HCT116 (cell line): ENCODE results near the gene WASHC1. TPM values are rescaled to one million over a fixed set of nuclear protein-coding genes. Genes with fewer than 3 reads are reported as not detected.
"Not testable (repeated sequence)": the region's sequence is repeated elsewhere in the genome, so short reads cannot be mapped to it uniquely, and the experiment has no call there.

Source experiments
- ATAC-seq: fragments of 200-7000 bp; cut with Tn5 transposase; 2 replicates; pipeline ENCODE4 v1.9.1; 2020; ENCODE audit warnings: mild to moderate bottlenecking, moderate library complexity
- BruUV-seq: library from RNA; stranded (reverse); fragments of 400-500 nt; replicated peaks from 2 replicates; lab custom pipeline; 2021; lab: Mats Ljungman, UMichigan
- CTCF ChIA-PET: fragments of 300-600 bp; sonication (Branson Sonifier 250); formaldehyde crosslinking; loops from one replicate; lab custom pipeline; 2021; ENCODE audit warnings: antibody characterized with exemption; lab: Charles Lee
- POLR2A ChIA-PET: fragments of 300-600, 350-600 bp; sonication (Branson Sonifier 250); formaldehyde crosslinking; loops from one replicate; lab custom pipeline; 2021; ENCODE audit warnings: antibody characterized with exemption; lab: Charles Lee
- RAD21 ChIA-PET, 2 experiments: fragments of 300-600 bp; sonication (Branson Sonifier 250); formaldehyde crosslinking; loops; one replicate each; lab custom pipeline; 2023; ENCODE audit warnings: low total read pairs in 2 of 2; ENCODE audit not compliant: uncharacterized antibody in 2 of 2, unreplicated experiment in 2 of 2, low non-redundant PET in 1 of 2; lab: Charles Lee
- DNase-seq: peaks from one replicate; pipeline ENCODE4 v3.0.0-alpha.2; 2010; ENCODE audit warnings: low read depth, low spot score
- H2AFZ ChIP-seq: fragments of 200-600 bp; shearing (Covaris generic), sonication (generic); 2 replicates; pipeline ENCODE4 v1.6.1; 2017; ENCODE audit warnings: low read depth, mixed run types, mixed read lengths, antibody characterized with exemption, low read length; ENCODE audit not compliant: poor library complexity, severe bottlenecking
- H3K27ac ChIP-seq: 2 replicates; pipeline ENCODE4 v1.5.1; 2012; ENCODE audit warnings: low read depth, low read length
- H3K27me3 ChIP-seq: fragments of 200-600 bp; sonication (generic); 2 replicates; pipeline ENCODE4 v1.6.1; 2016; ENCODE audit warnings: mixed run types, low read length, mixed read lengths; ENCODE audit not compliant: insufficient read depth
- H3K36me3 ChIP-seq, 2 experiments: fragments of 200-500 bp in 1 of 2; fragments of 200-600 bp in 1 of 2; sonication (Bioruptor generic) in 1 of 2; sonication (generic) in 1 of 2; 2 replicates each; pipeline versions ENCODE4 v1.5.1 to v1.6.1; 2014 to 2016; ENCODE audit warnings: low read length in 2 of 2, inconsistent platforms in 1 of 2, mixed read lengths in 1 of 2, mixed run types in 1 of 2; ENCODE audit not compliant: insufficient read depth in 2 of 2, control insufficient read depth in 1 of 2
- H3K4me1 ChIP-seq, 2 experiments: fragments of 200-600 bp in 1 of 2; sonication (generic) in 1 of 2; 2 replicates each; pipeline versions ENCODE4 v1.5.1 to v1.6.1; 2012 to 2017; ENCODE audit warnings: low read length in 2 of 2, inconsistent platforms in 1 of 2, mild to moderate bottlenecking in 1 of 2, mixed read lengths in 1 of 2, mixed run types in 1 of 2, moderate library complexity in 1 of 2; ENCODE audit not compliant: insufficient read depth in 2 of 2, control insufficient read depth in 1 of 2
- H3K4me2 ChIP-seq: fragments of 200-600 bp; sonication (generic); 2 replicates; pipeline ENCODE4 v1.6.1; 2017; ENCODE audit warnings: mixed run types, low read length, mixed read lengths
- H3K4me3 ChIP-seq, 2 experiments: fragments of 200-600 bp in 1 of 2; sonication (generic) in 1 of 2; replicated peaks in 1 of 2; 2 replicates each; pipeline ENCODE4 v1.5.1; 2011 to 2016; ENCODE audit warnings: low read length in 2 of 2, control low read depth in 1 of 2, low read depth in 1 of 2, mild to moderate bottlenecking in 1 of 2, mixed read lengths in 1 of 2, mixed run types in 1 of 2
- H3K79me2 ChIP-seq: fragments of 200-600 bp; sonication (generic); 2 replicates; pipeline ENCODE4 v1.6.1; 2017; ENCODE audit warnings: mild to moderate bottlenecking, mixed run types, low read length, moderate library complexity, mixed read lengths; ENCODE audit not compliant: insufficient read depth
- H3K9ac ChIP-seq: fragments of 200-600 bp; sonication (generic); 2 replicates; pipeline ENCODE4 v1.6.1; 2016; ENCODE audit warnings: low read length, mixed read lengths
- H3K9me2 ChIP-seq: fragments of 200-600 bp; sonication (generic), shearing (Covaris generic); 2 replicates; pipeline ENCODE4 v1.6.1; 2017; ENCODE audit warnings: mixed run types, mild to moderate bottlenecking, moderate library complexity; ENCODE audit not compliant: insufficient read depth
- H3K9me3 ChIP-seq, 2 experiments: fragments of 200-500 bp in 1 of 2; fragments of 200-600 bp in 1 of 2; sonication (Bioruptor generic) in 1 of 2; sonication (generic) in 1 of 2; 2 replicates each; pipeline ENCODE4 v1.6.1; 2014 to 2017; ENCODE audit warnings: low read length in 2 of 2, mixed read lengths in 2 of 2, inconsistent platforms in 1 of 2, low read depth in 1 of 2, mild to moderate bottlenecking in 1 of 2, mixed run types in 1 of 2, moderate library complexity in 1 of 2; ENCODE audit not compliant: control insufficient read depth in 1 of 2, insufficient read depth in 1 of 2
- H4K20me1 ChIP-seq: fragments of 200-600 bp; sonication (generic), shearing (Covaris generic); 2 replicates; pipeline ENCODE4 v1.6.1; 2017; ENCODE audit warnings: mixed run types, mild to moderate bottlenecking, moderate library complexity; ENCODE audit not compliant: insufficient read depth
- intact Hi-C: fragments of 100-400 bp; cut with micrococcal nuclease; formaldehyde crosslinking; loops from 2 replicates; pipeline ENCODE4 v1.10.0; 2022
- total RNA-seq: library from RNA; stranded (reverse); gene quantifications from one replicate; pipeline ENCODE4 v1.2.1, GENCODE V29; 2021; ENCODE audit not compliant: unreplicated experiment

Gene WASHC1
- total RNA-seq, 1 experiment from 2014 or later, result 29.6 TPM

DNA sequence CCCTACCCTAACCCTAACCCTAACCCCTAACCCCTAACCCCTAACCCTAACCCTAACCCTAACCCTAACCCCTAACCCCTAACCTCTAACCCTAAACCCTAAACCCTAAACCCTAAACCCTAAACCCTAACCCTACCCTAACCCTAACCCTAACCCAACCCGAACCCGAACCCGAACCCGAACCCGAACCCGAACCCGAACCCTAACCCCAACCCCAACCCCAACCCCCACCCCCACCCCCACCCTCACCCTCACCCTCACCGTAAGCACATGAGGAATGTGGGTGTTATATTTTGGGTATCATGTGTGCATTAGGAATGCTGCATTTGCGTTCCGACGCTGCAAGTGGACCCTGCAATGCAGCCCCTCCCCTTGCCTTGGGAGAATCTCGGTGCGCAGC lies 19.0 kb downstream of the WASHC1 start:
- H3K27ac ChIP-seq, H2AFZ ChIP-seq, H3K4me2 ChIP-seq, H3K36me3 ChIP-seq, BruUV-seq, intact Hi-C loops, H3K9ac ChIP-seq, RAD21 ChIA-PET, H4K20me1 ChIP-seq, H3K79me2 ChIP-seq, H3K4me1 ChIP-seq, DNase-seq, H3K9me3 ChIP-seq, H3K27me3 ChIP-seq, CTCF ChIA-PET, POLR2A ChIA-PET, H3K9me2 ChIP-seq, H3K4me3 ChIP-seq: not testable (repeated sequence)
- ATAC-seq, result peak; percentile 53

Other genes with a start within 250 kb of the WASHC1 start
- 2.8 TPM for gene FOXD4, start 89.0 kb upstream of the WASHC1 start, total RNA-seq
- 48.5 TPM for gene ZNG1A, start 149.6 kb upstream of the WASHC1 start, total RNA-seq
- 0.37 TPM for gene DOCK8, start 185.4 kb upstream of the WASHC1 start, total RNA-seq